GM12878 (cell line): ENCODE results near the gene H2BK1. TPM values are rescaled to one million over a fixed set of nuclear protein-coding genes. Genes with fewer than 3 reads are reported as not detected.

ENCODE experiments used
- EGR1 ChIP-seq, 2 experiments: IDR thresholded peaks; 1 replicate in 1 of 2; 2 replicates in 1 of 2; pipeline ENCODE4 v1.6.1; 2011 to 2012; ENCODE audit warnings: low read depth in 2 of 2, low read length in 2 of 2, borderline replicate concordance in 1 of 2, mild to moderate bottlenecking in 1 of 2, moderate library complexity in 1 of 2
- IKZF2 ChIP-seq, 2 experiments: fragments of 450-650 bp; IDR thresholded peaks; 2 replicates each; pipeline ENCODE4 v1.6.1; 2017; ENCODE audit warnings: mild to moderate bottlenecking in 2 of 2, moderate library complexity in 2 of 2
- MYC ChIP-seq: IDR thresholded peaks from 2 replicates; pipeline ENCODE4 v1.6.1; 2011; ENCODE audit warnings: mild to moderate bottlenecking, low read length, moderate library complexity, inconsistent platforms; ENCODE audit not compliant: insufficient read depth, insufficient replicate concordance, insufficient read length, severe bottlenecking
- YY1 ChIP-seq: IDR thresholded peaks from 2 replicates; pipeline ENCODE4 v1.6.1; 2011; ENCODE audit warnings: low read depth, mild to moderate bottlenecking, low read length
- polyA plus RNA-seq, 11 experiments: library from polyadenylated mRNA; depleted of rRNA in 4 of 11; unstranded in 6 of 11; stranded (reverse) in 5 of 11; fragments of >200 nt; fragmentation: Nextera tagmentation in 4 of 11; fragmentation: Illumina TruSeq in 1 of 11; extraction: Ambion mirVana in 4 of 11; extraction: Trizol in 1 of 11; gene quantifications; 1 replicate in 1 of 11; 2 replicates in 10 of 11; pipeline versions ENCODE4 v1.2.1 to v1.2.3, GENCODE V29; 2011 to 2016; ENCODE audit warnings: inconsistent platforms in 2 of 11, missing spikeins in 2 of 11, low read depth in 1 of 11
- total RNA-seq, 4 experiments: library from RNA; depleted of rRNA in 3 of 4; stranded (reverse); fragments of >200 nt in 3 of 4; fragmentation: Illumina TruSeq in 1 of 4; extraction: Trizol in 1 of 4; gene quantifications; 2 replicates each; pipeline versions ENCODE4 v1.2.1 to v1.2.3, GENCODE V29; 2013 to 2021
- TF ChIP-seq, protein P1 (sequence below): IDR thresholded peaks from 2 replicates; pipeline ENCODE4 v1.6.1; 2012; ENCODE audit warnings: low read depth, low read length, improper control_type of control experiment
- TF ChIP-seq, protein P2 (sequence below): fragments of 450-650 bp; IDR thresholded peaks from 2 replicates; pipeline ENCODE4 v1.6.1; 2017; ENCODE audit warnings: mild to moderate bottlenecking, low read depth, inconsistent platforms; ENCODE audit not compliant: poor library complexity, severe bottlenecking
- TF ChIP-seq, protein P3 (sequence below): fragments of 450-650 bp; IDR thresholded peaks from 2 replicates; pipeline ENCODE4 v1.6.1; 2016; ENCODE audit warnings: mild to moderate bottlenecking, moderate library complexity, borderline replicate concordance

H2BK1 gene
- total and polyA plus RNA-seq, 10 of the 15 experiments (the other 5 are each of a cell fraction or from before 2014, with no cell fraction given) = 0.54 TPM; not detected in 9

DNA sequence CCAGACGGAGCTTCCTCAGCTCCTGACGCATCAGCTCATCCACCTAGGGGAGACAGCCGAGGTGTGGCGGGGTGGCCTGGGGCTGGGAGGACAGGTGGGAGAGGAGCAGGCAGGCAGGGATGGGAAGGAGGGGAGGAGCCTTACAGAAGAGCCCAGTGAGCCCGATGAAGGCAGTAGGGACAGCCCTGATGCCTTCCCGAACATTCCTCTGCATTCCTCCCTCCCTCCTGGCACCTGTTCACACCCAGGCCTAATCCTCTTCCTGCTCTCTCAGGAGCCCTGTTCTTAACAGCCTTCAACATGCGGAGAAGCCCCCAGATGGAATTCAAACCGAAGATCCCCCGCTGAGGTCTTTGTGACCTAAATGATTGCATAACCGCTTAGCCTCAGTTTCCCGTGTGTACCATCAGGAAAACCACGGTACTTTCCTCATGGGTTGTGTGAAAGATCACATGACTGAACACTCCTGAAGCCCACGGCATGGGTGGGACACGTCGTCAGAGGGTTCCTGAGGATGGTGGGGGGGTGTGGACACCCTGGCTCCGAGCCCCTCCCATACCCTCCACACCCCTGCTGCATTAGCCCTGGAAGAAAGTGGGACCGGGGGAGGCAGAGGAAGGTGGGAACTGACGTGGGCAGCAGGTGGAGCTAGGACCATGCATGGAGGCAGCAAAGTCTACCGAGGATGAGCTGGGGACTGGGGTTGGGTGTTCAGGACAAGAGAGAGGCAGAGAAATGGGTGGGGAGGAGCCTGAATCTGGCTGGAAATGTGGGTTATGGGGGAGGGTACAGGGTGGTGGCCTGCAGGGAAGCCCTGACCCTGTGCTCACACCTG lies 14.5 kb downstream of the H2BK1 start (continued):
- TF ChIP-seq, protein P1, sequence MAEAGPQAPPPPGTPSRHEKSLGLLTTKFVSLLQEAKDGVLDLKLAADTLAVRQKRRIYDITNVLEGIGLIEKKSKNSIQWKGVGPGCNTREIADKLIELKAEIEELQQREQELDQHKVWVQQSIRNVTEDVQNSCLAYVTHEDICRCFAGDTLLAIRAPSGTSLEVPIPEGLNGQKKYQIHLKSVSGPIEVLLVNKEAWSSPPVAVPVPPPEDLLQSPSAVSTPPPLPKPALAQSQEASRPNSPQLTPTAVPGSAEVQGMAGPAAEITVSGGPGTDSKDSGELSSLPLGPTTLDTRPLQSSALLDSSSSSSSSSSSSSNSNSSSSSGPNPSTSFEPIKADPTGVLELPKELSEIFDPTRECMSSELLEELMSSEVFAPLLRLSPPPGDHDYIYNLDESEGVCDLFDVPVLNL = no peak
- no peak for TF ChIP-seq MYC
- no peak for TF ChIP-seq YY1
- no peak for TF ChIP-seq EGR1 (IDR thresholded peaks at IDR 0.05; ENCODE audit: borderline replicate concordance in 1 of 2, low read depth in 2 of 2, low read length in 2 of 2)
- no peak for TF ChIP-seq IKZF2 (IDR thresholded peaks at IDR 0.05)
- TF ChIP-seq, protein P2, sequence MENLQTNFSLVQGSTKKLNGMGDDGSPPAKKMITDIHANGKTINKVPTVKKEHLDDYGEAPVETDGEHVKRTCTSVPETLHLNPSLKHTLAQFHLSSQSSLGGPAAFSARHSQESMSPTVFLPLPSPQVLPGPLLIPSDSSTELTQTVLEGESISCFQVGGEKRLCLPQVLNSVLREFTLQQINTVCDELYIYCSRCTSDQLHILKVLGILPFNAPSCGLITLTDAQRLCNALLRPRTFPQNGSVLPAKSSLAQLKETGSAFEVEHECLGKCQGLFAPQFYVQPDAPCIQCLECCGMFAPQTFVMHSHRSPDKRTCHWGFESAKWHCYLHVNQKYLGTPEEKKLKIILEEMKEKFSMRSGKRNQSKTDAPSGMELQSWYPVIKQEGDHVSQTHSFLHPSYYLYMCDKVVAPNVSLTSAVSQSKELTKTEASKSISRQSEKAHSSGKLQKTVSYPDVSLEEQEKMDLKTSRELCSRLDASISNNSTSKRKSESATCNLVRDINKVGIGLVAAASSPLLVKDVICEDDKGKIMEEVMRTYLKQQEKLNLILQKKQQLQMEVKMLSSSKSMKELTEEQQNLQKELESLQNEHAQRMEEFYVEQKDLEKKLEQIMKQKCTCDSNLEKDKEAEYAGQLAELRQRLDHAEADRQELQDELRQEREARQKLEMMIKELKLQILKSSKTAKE = no peak
- TF ChIP-seq, protein P3, sequence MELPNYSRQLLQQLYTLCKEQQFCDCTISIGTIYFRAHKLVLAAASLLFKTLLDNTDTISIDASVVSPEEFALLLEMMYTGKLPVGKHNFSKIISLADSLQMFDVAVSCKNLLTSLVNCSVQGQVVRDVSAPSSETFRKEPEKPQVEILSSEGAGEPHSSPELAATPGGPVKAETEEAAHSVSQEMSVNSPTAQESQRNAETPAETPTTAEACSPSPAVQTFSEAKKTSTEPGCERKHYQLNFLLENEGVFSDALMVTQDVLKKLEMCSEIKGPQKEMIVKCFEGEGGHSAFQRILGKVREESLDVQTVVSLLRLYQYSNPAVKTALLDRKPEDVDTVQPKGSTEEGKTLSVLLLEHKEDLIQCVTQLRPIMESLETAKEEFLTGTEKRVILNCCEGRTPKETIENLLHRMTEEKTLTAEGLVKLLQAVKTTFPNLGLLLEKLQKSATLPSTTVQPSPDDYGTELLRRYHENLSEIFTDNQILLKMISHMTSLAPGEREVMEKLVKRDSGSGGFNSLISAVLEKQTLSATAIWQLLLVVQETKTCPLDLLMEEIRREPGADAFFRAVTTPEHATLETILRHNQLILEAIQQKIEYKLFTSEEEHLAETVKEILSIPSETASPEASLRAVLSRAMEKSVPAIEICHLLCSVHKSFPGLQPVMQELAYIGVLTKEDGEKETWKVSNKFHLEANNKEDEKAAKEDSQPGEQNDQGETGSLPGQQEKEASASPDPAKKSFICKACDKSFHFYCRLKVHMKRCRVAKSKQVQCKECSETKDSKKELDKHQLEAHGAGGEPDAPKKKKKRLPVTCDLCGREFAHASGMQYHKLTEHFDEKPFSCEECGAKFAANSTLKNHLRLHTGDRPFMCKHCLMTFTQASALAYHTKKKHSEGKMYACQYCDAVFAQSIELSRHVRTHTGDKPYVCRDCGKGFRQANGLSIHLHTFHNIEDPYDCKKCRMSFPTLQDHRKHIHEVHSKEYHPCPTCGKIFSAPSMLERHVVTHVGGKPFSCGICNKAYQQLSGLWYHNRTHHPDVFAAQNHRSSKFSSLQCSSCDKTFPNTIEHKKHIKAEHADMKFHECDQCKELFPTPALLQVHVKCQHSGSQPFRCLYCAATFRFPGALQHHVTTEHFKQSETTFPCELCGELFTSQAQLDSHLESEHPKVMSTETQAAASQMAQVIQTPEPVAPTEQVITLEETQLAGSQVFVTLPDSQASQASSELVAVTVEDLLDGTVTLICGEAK = no peak
